Activated naive CD4-positive, alpha-beta T cell treated with anti-CD3 and anti-CD28 coated beads, Interleukin-2, amount 50 U/mL, for 24 hours (primary cell): ENCODE measurements around the gene CALHM5.

ENCODE experiments used
- H3K27ac Mint-ChIP-seq: one replicate; pipeline ENCODE4 v1.8.0; 2021; ENCODE audit warnings: mild to moderate bottlenecking, mixed read lengths
- H3K27me3 Mint-ChIP-seq: one replicate; pipeline ENCODE4 v1.8.0; 2021; ENCODE audit warnings: mixed read lengths
- H3K36me3 Mint-ChIP-seq: one replicate; pipeline ENCODE4 v1.8.0; 2021; ENCODE audit warnings: mixed read lengths
- H3K4me1 Mint-ChIP-seq: one replicate; pipeline ENCODE4 v1.8.0; 2021; ENCODE audit warnings: mixed read lengths
- H3K4me3 Mint-ChIP-seq: one replicate; pipeline ENCODE4 v1.8.0; 2021; ENCODE audit warnings: mild to moderate bottlenecking, mixed read lengths
- H3K9me3 Mint-ChIP-seq: one replicate; pipeline ENCODE4 v1.8.0; 2021; ENCODE audit warnings: mixed read lengths

Gene CALHM5

GRCh38 chr6:116511424-116512110 lies at the start of gene CALHM5:
Gene CALHM5, plus strand, starts transcription at chr6:116511639. Its CDS starts 58 bp downstream, at chr6:116511697.
- no peaks in the 10 kb centered on the region for H3K36me3 Mint-ChIP-seq
- peaks cover 10% of the 10 kb centered on the region for H3K9me3 Mint-ChIP-seq
- H3K4me1 Mint-ChIP-seq: no peaks in the 10 kb centered on the region
- H3K27me3 Mint-ChIP-seq: peaks cover 6% of the 10 kb centered on the region
- no peak within 1 kb of the TSS for H3K4me3 Mint-ChIP-seq
- H3K27ac Mint-ChIP-seq: no peak within 1 kb of the TSS

- H3K4me1 Mint-ChIP-seq: peaks cover 27% of the 10 kb centered on the region
- peak overlapping the region; percentile 82 for H3K4me3 Mint-ChIP-seq
- H3K36me3 Mint-ChIP-seq: no peaks in the 10 kb centered on the region
- H3K9me3 Mint-ChIP-seq: no peaks in the 10 kb centered on the region
- H3K27me3 Mint-ChIP-seq: peaks cover 18% of the 10 kb centered on the region
- no peak overlapping the region for H3K27ac Mint-ChIP-seq
Measured at GRCh38 chr6:116461932-116462885, 49.2 kb upstream of the CALHM5 start.

GRCh38 chr6:116463301-116463700 lies 48.1 kb upstream of the CALHM5 start:
- Mint-ChIP-seq H3K27me3 (peaks cover 18% of the 10 kb centered on the region), H3K27ac (no peak overlapping the region), H3K4me3 (no peak overlapping the region), H3K4me1 (peaks cover 27% of the 10 kb centered on the region), H3K9me3 (no peaks in the 10 kb centered on the region), H3K36me3 (no peaks in the 10 kb centered on the region)

GRCh38 chr6:116465246-116465645 lies 46.2 kb upstream of the CALHM5 start:
- Mint-ChIP-seq H3K36me3 (no peaks in the 10 kb centered on the region), H3K27ac (no peak overlapping the region), H3K4me3 (no peak overlapping the region), H3K4me1 (peaks cover 27% of the 10 kb centered on the region), H3K27me3 (peaks cover 18% of the 10 kb centered on the region), H3K9me3 (no peaks in the 10 kb centered on the region)

GRCh38 chr6:116467096-116467495 lies 44.3 kb upstream of the CALHM5 start:
- Mint-ChIP-seq H3K4me1 (peaks cover 17% of the 10 kb centered on the region), H3K27me3 (peaks cover 12% of the 10 kb centered on the region), H3K9me3 (no peaks in the 10 kb centered on the region), H3K36me3 (no peaks in the 10 kb centered on the region), H3K4me3 (no peak overlapping the region), H3K27ac (no peak overlapping the region)

- H3K27ac Mint-ChIP-seq: no peak overlapping the region
Measured at GRCh38 chr6:116467514-116467913, 43.9 kb upstream of the CALHM5 start.

GRCh38 chr6:116468293-116468692 lies 43.1 kb upstream of the CALHM5 start:
- H3K4me1 Mint-ChIP-seq: peaks cover 12% of the 10 kb centered on the region
- H3K36me3 Mint-ChIP-seq: no peaks in the 10 kb centered on the region
- no peaks in the 10 kb centered on the region for H3K9me3 Mint-ChIP-seq
- H3K27me3 Mint-ChIP-seq: peaks cover 8% of the 10 kb centered on the region
- no peak overlapping the region for H3K4me3 Mint-ChIP-seq
- peak overlapping the region; percentile 79 for H3K27ac Mint-ChIP-seq

More at GRCh38 chr6:116467514-116467913, 43.9 kb upstream of the CALHM5 start:
- H3K4me1 Mint-ChIP-seq: peaks cover 16% of the 10 kb centered on the region
- H3K36me3 Mint-ChIP-seq: no peaks in the 10 kb centered on the region
- no peak overlapping the region for H3K4me3 Mint-ChIP-seq
- H3K9me3 Mint-ChIP-seq: no peaks in the 10 kb centered on the region
- H3K27me3 Mint-ChIP-seq: peaks cover 11% of the 10 kb centered on the region

- Mint-ChIP-seq H3K9me3 (no peaks in the 10 kb centered on the region), H3K36me3 (no peaks in the 10 kb centered on the region), H3K27ac (no peak overlapping the region), H3K27me3 (peaks cover 1% of the 10 kb centered on the region), H3K4me1 (peaks cover 21% of the 10 kb centered on the region), H3K4me3 (no peak overlapping the region)
Measured at GRCh38 chr6:116471531-116471930, 39.9 kb upstream of the CALHM5 start.

- Mint-ChIP-seq H3K4me1 (peaks cover 21% of the 10 kb centered on the region), H3K36me3 (no peaks in the 10 kb centered on the region), H3K4me3 (no peak overlapping the region), H3K27ac (no peak overlapping the region), H3K27me3 (peaks cover 1% of the 10 kb centered on the region), H3K9me3 (no peaks in the 10 kb centered on the region)
Measured at GRCh38 chr6:116472706-116473105, 38.7 kb upstream of the CALHM5 start.

GRCh38 chr6:116475141-116475540 lies 36.3 kb upstream of the CALHM5 start:
- Mint-ChIP-seq H3K4me3 (no peak overlapping the region), H3K9me3 (no peaks in the 10 kb centered on the region), H3K4me1 (peaks cover 21% of the 10 kb centered on the region), H3K27ac (peak overlapping the region; percentile 24), H3K27me3 (peaks cover 1% of the 10 kb centered on the region), H3K36me3 (no peaks in the 10 kb centered on the region)

- no peaks in the 10 kb centered on the region for H3K9me3 Mint-ChIP-seq
- H3K4me3 Mint-ChIP-seq: no peak overlapping the region
- no peaks in the 10 kb centered on the region for H3K36me3 Mint-ChIP-seq
- peaks cover 21% of the 10 kb centered on the region for H3K4me1 Mint-ChIP-seq
- H3K27me3 Mint-ChIP-seq: peaks cover 1% of the 10 kb centered on the region
- no peak overlapping the region for H3K27ac Mint-ChIP-seq
Measured at GRCh38 chr6:116476002-116476678, 35.3 kb upstream of the CALHM5 start.

- Mint-ChIP-seq H3K9me3 (no peaks in the 10 kb centered on the region), H3K27me3 (peaks cover 8% of the 10 kb centered on the region), H3K4me1 (no peaks in the 10 kb centered on the region), H3K27ac (no peak overlapping the region), H3K4me3 (no peak overlapping the region), H3K36me3 (no peaks in the 10 kb centered on the region)
Measured at GRCh38 chr6:116482780-116483179, 28.7 kb upstream of the CALHM5 start.

- no peaks in the 10 kb centered on the region for H3K9me3 Mint-ChIP-seq
- H3K27me3 Mint-ChIP-seq: peaks cover 11% of the 10 kb centered on the region
- H3K36me3 Mint-ChIP-seq: no peaks in the 10 kb centered on the region
- no peaks in the 10 kb centered on the region for H3K4me1 Mint-ChIP-seq
- H3K4me3 Mint-ChIP-seq: no peak overlapping the region
- H3K27ac Mint-ChIP-seq: no peak overlapping the region
Measured at GRCh38 chr6:116483616-116484015, 27.8 kb upstream of the CALHM5 start.

- Mint-ChIP-seq H3K4me1 (no peaks in the 10 kb centered on the region), H3K27ac (no peak overlapping the region), H3K9me3 (no peaks in the 10 kb centered on the region), H3K27me3 (peaks cover 16% of the 10 kb centered on the region), H3K36me3 (no peaks in the 10 kb centered on the region), H3K4me3 (no peak overlapping the region)
Measured at GRCh38 chr6:116485559-116486184, 25.8 kb upstream of the CALHM5 start.

- no peaks in the 10 kb centered on the region for H3K36me3 Mint-ChIP-seq
- H3K4me1 Mint-ChIP-seq: no peaks in the 10 kb centered on the region
- H3K27ac Mint-ChIP-seq: no peak overlapping the region
- no peak overlapping the region for H3K4me3 Mint-ChIP-seq
- H3K9me3 Mint-ChIP-seq: no peaks in the 10 kb centered on the region
- H3K27me3 Mint-ChIP-seq: peaks cover 11% of the 10 kb centered on the region
Measured at GRCh38 chr6:116491610-116492330, 19.7 kb upstream of the CALHM5 start.
